H9 (cell line): Measurements from ENCODE around the gene ACSL6. TPM values are rescaled to one million over a fixed set of nuclear protein-coding genes. Genes with fewer than 3 reads are reported as not detected.

Experiments
- DNase-seq: peaks from one replicate; pipeline ENCODE4 v3.0.0-alpha.2; 2017
- H2AFZ ChIP-seq: one replicate; pipeline ENCODE4 v1.6.1; 2013; ENCODE audit warnings: mild to moderate bottlenecking, low read length, control low read depth, moderate library complexity
- H2AK5ac ChIP-seq: 2 replicates; pipeline ENCODE4 v1.6.1; 2013; ENCODE audit warnings: low read length, control low read depth, mixed read lengths; ENCODE audit not compliant: insufficient read length
- H2BK120ac ChIP-seq: one replicate; pipeline ENCODE4 v1.6.1; 2013; ENCODE audit warnings: low read depth, mild to moderate bottlenecking, low read length, control low read depth, inconsistent platforms; ENCODE audit not compliant: poor library complexity, severe bottlenecking
- H2BK12ac ChIP-seq: 2 replicates; pipeline ENCODE4 v1.6.1; 2013; ENCODE audit warnings: low read length, control low read depth, mixed read lengths, low read depth; ENCODE audit not compliant: insufficient read length
- H2BK15ac ChIP-seq: 2 replicates; pipeline ENCODE4 v1.6.1; 2013; ENCODE audit warnings: low read depth, low read length, control low read depth
- H2BK20ac ChIP-seq: one replicate; pipeline ENCODE4 v1.6.1; 2013; ENCODE audit warnings: low read depth, mild to moderate bottlenecking, low read length, control low read depth, inconsistent platforms; ENCODE audit not compliant: poor library complexity, severe bottlenecking
- H2BK5ac ChIP-seq: 2 replicates; pipeline ENCODE4 v1.6.1; 2013; ENCODE audit warnings: low read length, control low read depth, mixed read lengths; ENCODE audit not compliant: insufficient read length
- H3K14ac ChIP-seq: 2 replicates; pipeline ENCODE4 v1.6.1; 2013; ENCODE audit warnings: low read length, control low read depth; ENCODE audit not compliant: insufficient read depth
- H3K18ac ChIP-seq: 2 replicates; pipeline ENCODE4 v1.6.1; 2013; ENCODE audit warnings: low read depth, mild to moderate bottlenecking, mixed read lengths, low read length, control low read depth; ENCODE audit not compliant: insufficient read length
- H3K23ac ChIP-seq: 2 replicates; pipeline ENCODE4 v1.6.1; 2013; ENCODE audit warnings: low read length, control low read depth, mixed read lengths, low read depth; ENCODE audit not compliant: insufficient read length
- H3K23me2 ChIP-seq: 2 replicates; pipeline ENCODE4 v1.6.1; 2013; ENCODE audit warnings: low read depth, mild to moderate bottlenecking, mixed read lengths, low read length, control low read depth; ENCODE audit not compliant: insufficient read length, poor library complexity, severe bottlenecking
- H3K27ac ChIP-seq: 2 replicates; pipeline ENCODE4 v1.5.1; 2013; ENCODE audit warnings: low read length, control low read depth, mixed read lengths, low read depth; ENCODE audit not compliant: insufficient read length
- H3K27me3 ChIP-seq: 2 replicates; pipeline ENCODE4 v1.6.1; 2013; ENCODE audit warnings: low read length, control low read depth, inconsistent platforms; ENCODE audit not compliant: insufficient read depth
- H3K4ac ChIP-seq: 2 replicates; pipeline ENCODE4 v1.6.1; 2013; ENCODE audit warnings: low read depth, mild to moderate bottlenecking, control low read depth, inconsistent platforms, low read length, moderate library complexity
- H3K4me1 ChIP-seq: 2 replicates; pipeline ENCODE4 v1.6.1; 2013; ENCODE audit warnings: low read length, control low read depth, inconsistent platforms; ENCODE audit not compliant: insufficient read depth
- H3K4me2 ChIP-seq: 2 replicates; pipeline ENCODE4 v1.6.1; 2013; ENCODE audit warnings: low read length, control low read depth, mixed read lengths; ENCODE audit not compliant: insufficient read length, insufficient read depth
- H3K56ac ChIP-seq: 2 replicates; pipeline ENCODE4 v1.6.1; 2013; ENCODE audit warnings: low read depth, mild to moderate bottlenecking, mixed read lengths, low read length, control low read depth; ENCODE audit not compliant: insufficient read length
- H3K79me1 ChIP-seq: 2 replicates; pipeline ENCODE4 v1.6.1; 2013; ENCODE audit warnings: low read depth, mild to moderate bottlenecking, moderate library complexity, low read length, control low read depth, inconsistent platforms; ENCODE audit not compliant: insufficient read depth, poor library complexity, severe bottlenecking
- H3K79me2 ChIP-seq: 2 replicates; pipeline ENCODE4 v1.6.1; 2013; ENCODE audit warnings: low read length, control low read depth, inconsistent platforms; ENCODE audit not compliant: insufficient read depth
- H3K9ac ChIP-seq: 2 replicates; pipeline ENCODE4 v1.6.1; 2013; ENCODE audit warnings: low read length, control low read depth, mixed read lengths; ENCODE audit not compliant: insufficient read length; ENCODE audit errors: extremely low read depth
- H3K9me3 ChIP-seq: one replicate; pipeline ENCODE4 v1.6.1; 2013; ENCODE audit warnings: low read depth, low read length, inconsistent platforms; ENCODE audit not compliant: control insufficient read depth
- H3T11ph ChIP-seq: one replicate; pipeline ENCODE4 v1.6.1; 2013; ENCODE audit warnings: mild to moderate bottlenecking, low read length, control low read depth, inconsistent platforms
- H4K20me1 ChIP-seq: one replicate; pipeline ENCODE4 v1.6.1; 2013; ENCODE audit not compliant: control insufficient read depth, insufficient read length, insufficient read depth
- H4K5ac ChIP-seq: 2 replicates; pipeline ENCODE4 v1.6.1; 2013; ENCODE audit warnings: low read depth, mild to moderate bottlenecking, mixed read lengths, low read length, control low read depth; ENCODE audit not compliant: insufficient read length
- H4K8ac ChIP-seq: replicated peaks from 2 replicates; pipeline ENCODE4 v1.6.1; 2013; ENCODE audit warnings: low read length, control low read depth, mixed read lengths, low read depth; ENCODE audit not compliant: insufficient read length
- H4K91ac ChIP-seq: 2 replicates; pipeline ENCODE4 v1.6.1; 2013; ENCODE audit warnings: low read depth, mild to moderate bottlenecking, moderate library complexity, mixed read lengths, low read length, control low read depth; ENCODE audit not compliant: insufficient read length
- H3K27ac Mint-ChIP-seq, 3 experiments: 2 replicates in 2 of 3; 3 replicates in 1 of 3; pipeline ENCODE4 v1.8.0; 2020 to 2021; ENCODE audit warnings: mixed read lengths in 3 of 3, mild to moderate bottlenecking in 1 of 3, moderate library complexity in 1 of 3
- H3K27me3 Mint-ChIP-seq: 2 replicates; pipeline ENCODE4 v1.8.0; 2021; ENCODE audit warnings: low read depth, mild to moderate bottlenecking, moderate library complexity, mixed read lengths
- H3K36me3 Mint-ChIP-seq, 3 experiments: 2 replicates in 2 of 3; 3 replicates in 1 of 3; pipeline ENCODE4 v1.8.0; 2020 to 2021; ENCODE audit warnings: low read depth in 3 of 3, mixed read lengths in 3 of 3; ENCODE audit not compliant: insufficient read depth in 1 of 3
- H3K4me1 Mint-ChIP-seq, 2 experiments: 2 replicates each; pipeline ENCODE4 v1.8.0; 2020; ENCODE audit warnings: mixed read lengths in 2 of 2
- H3K4me3 Mint-ChIP-seq, 2 experiments: 2 replicates in 1 of 2; 3 replicates in 1 of 2; pipeline ENCODE4 v1.8.0; 2020 to 2021; ENCODE audit warnings: mild to moderate bottlenecking in 2 of 2, mixed read lengths in 2 of 2, moderate library complexity in 1 of 2
- H3K9me3 Mint-ChIP-seq, 2 experiments: 2 replicates in 1 of 2; 3 replicates in 1 of 2; pipeline ENCODE4 v1.8.0; 2020; ENCODE audit warnings: mild to moderate bottlenecking in 2 of 2, mixed read lengths in 2 of 2, moderate library complexity in 1 of 2
- CTCF ChIP-seq: fragments of 200-600 bp; sonication (generic); conservative IDR thresholded peaks from 3 replicates; pipeline ENCODE4 v1.8.0; 2021; ENCODE audit warnings: antibody characterized with exemption, mild to moderate bottlenecking
- WGBS: extraction: QIAGEN DNeasy Blood & Tissue Kit; methylation state at CpG from one replicate; pipeline ENCODE4 v1.1.7; 2013; ENCODE audit warnings: missing lambda C conversion rate, low lambda C conversion rate, mixed read lengths; ENCODE audit not compliant: insufficient read length; ENCODE audit errors: extremely low coverage; 5-methylcytosine and 5-hydroxymethylcytosine counted together
- total RNA-seq: library from RNA; stranded (reverse); gene quantifications from 2 replicates; pipeline ENCODE4 v1.2.1, GENCODE V29; 2021

ACSL6 gene
- total RNA-seq, 1 experiment from 2014 or later, result 1.6 TPM

- no peak overlapping the region for H2BK15ac ChIP-seq
- Mint-ChIP-seq H3K9me3 (no peaks in the 10 kb centered on the region), H3K4me1 (peaks cover 4 to 6% of the 10 kb centered on the region in 2 experiments; a peak in 3 of 4 replicates), H3K27me3 (no peaks in the 10 kb centered on the region), H3K27ac (peak overlapping the region in 1 of 3 experiments; percentile 52; a peak in 1 of 7 replicates), H3K4me3 (no peak overlapping the region), H3K36me3 (no peaks in the 10 kb centered on the region)
- no peaks in the 10 kb centered on the region for H3K23me2 ChIP-seq
- no peak overlapping the region for H2BK12ac ChIP-seq
- H3T11ph ChIP-seq, result no peak overlapping the region
- no peaks in the 10 kb centered on the region for H3K27me3 ChIP-seq
- no peak overlapping the region for H3K18ac ChIP-seq
- no peaks in the 10 kb centered on the region for H3K9me3 ChIP-seq
- H3K56ac ChIP-seq, result no peak overlapping the region
- H3K4me2 ChIP-seq, result no peak overlapping the region
- DNase-seq, result no peak
- no peak overlapping the region for H3K27ac ChIP-seq
- no peaks in the 10 kb centered on the region for H3K79me2 ChIP-seq
- H3K23ac ChIP-seq, result no peak overlapping the region
- H2BK20ac ChIP-seq, result no peak overlapping the region
- no peaks in the 10 kb centered on the region for H4K20me1 ChIP-seq
- H2AK5ac ChIP-seq, result no peak overlapping the region
- H2BK5ac ChIP-seq, result no peak overlapping the region
- no peaks in the 10 kb centered on the region for H3K79me1 ChIP-seq
- no peak for TF ChIP-seq CTCF
- no peak overlapping the region for H4K91ac ChIP-seq
- no peak overlapping the region for H3K9ac ChIP-seq
- no CpG with 5 or more reads among the region's 3 CpGs for WGBS
- H3K4ac ChIP-seq, result no peak overlapping the region
- no peak overlapping the region for H4K8ac ChIP-seq
- no peaks in the 10 kb centered on the region for H3K4me1 ChIP-seq
- no peak overlapping the region for H3K14ac ChIP-seq
- no peak overlapping the region for H4K5ac ChIP-seq
- H2AFZ ChIP-seq, result no peak overlapping the region
- H2BK120ac ChIP-seq, result no peak overlapping the region
Measured at GRCh38 chr5:131959906-131960305, 51.6 kb downstream of the ACSL6 start.
